HG02588 (cell line): ENCODE measurements around the gene CTNNAL1.

Source experiments
- ATAC-seq: cut with Tn5 transposase; IDR thresholded peaks from one replicate; pipeline ENCODE4 v1.9.1; 2021; ENCODE audit warnings: mild to moderate bottlenecking, moderate library complexity; ENCODE audit not compliant: unreplicated experiment

The CTNNAL1 gene

GRCh38 chr9:109027176-109027575 is 13.9 kb upstream of the CTNNAL1 start:
- no peak for ATAC-seq

- no peak for ATAC-seq
Observed at GRCh38 chr9:109026306-109026705, 13.0 kb upstream of the CTNNAL1 start.

GRCh38 chr9:109022873-109023272 is 9.6 kb upstream of the CTNNAL1 start:
- ATAC-seq: no peak

- ATAC-seq: no peak
Observed at GRCh38 chr9:109020581-109021511, 7.5 kb upstream of the CTNNAL1 start.

- ATAC-seq: no peak
Observed at GRCh38 chr9:109020113-109020512, 6.8 kb upstream of the CTNNAL1 start.

- ATAC-seq: no peak
Observed at GRCh38 chr9:109019420-109019819, 6.1 kb upstream of the CTNNAL1 start.

GRCh38 chr9:109017493-109017892 is 4.2 kb upstream of the CTNNAL1 start:
- peak; percentile 36 for ATAC-seq

- no peak for ATAC-seq
Observed at GRCh38 chr9:109017061-109017460, 3.8 kb upstream of the CTNNAL1 start.

GRCh38 chr9:109016132-109016531 is 2.8 kb upstream of the CTNNAL1 start:
- ATAC-seq: no peak

- no peak for ATAC-seq
Observed at GRCh38 chr9:109014608-109015280, 1.4 kb upstream of the CTNNAL1 start.

- ATAC-seq: no peak
Observed at GRCh38 chr9:109013679-109014607, 644 bp upstream of the CTNNAL1 start.

GRCh38 chr9:109012009-109012875 is 1.1 kb downstream of the CTNNAL1 start:
- peak; percentile 32 for ATAC-seq

GRCh38 chr9:109011231-109011671 is 2.0 kb downstream of the CTNNAL1 start:
- no peak for ATAC-seq

GRCh38 chr9:109010746-109011145 is 2.6 kb downstream of the CTNNAL1 start:
- peak; percentile 40 for ATAC-seq

- ATAC-seq: no peak
Observed at GRCh38 chr9:109005678-109006077, 7.6 kb downstream of the CTNNAL1 start.

- ATAC-seq: no peak
Observed at GRCh38 chr9:109003116-109003515, 10.2 kb downstream of the CTNNAL1 start.

- ATAC-seq: no peak
Observed at GRCh38 chr9:109002141-109002540, 11.2 kb downstream of the CTNNAL1 start.

GRCh38 chr9:109001275-109001676 is 12.0 kb downstream of the CTNNAL1 start:
- ATAC-seq: no peak

GRCh38 chr9:108997112-108997511 is 16.2 kb downstream of the CTNNAL1 start:
- ATAC-seq: no peak

- no peak for ATAC-seq
Observed at GRCh38 chr9:108996643-108997042, 16.7 kb downstream of the CTNNAL1 start.
